ENCODE data around the gene ZNF423.
A peak's percentile ranks its signal among the peaks of the same experiment; 100 is the strongest.

The ZNF423 gene

GRCh38 chr16:49674990-49675389 is 180.9 kb downstream of the ZNF423 start:
- Histone ChIP-seq H3K27me3 (ENCODE audit: control insufficient read depth, insufficient read depth, low read length) (peaks cover 35% of the 10 kb centered on the region), H3K36me3 (ENCODE audit: insufficient read depth, low read length) (no peaks in the 10 kb centered on the region), H3K4me1 (ENCODE audit: control insufficient read depth, insufficient read depth, low read length) (peaks cover 6% of the 10 kb centered on the region), H3K4me3 (ENCODE audit: low read length) (no peak overlapping the region), H3K4me2 (ENCODE audit: low read length) (no peak overlapping the region), H3K9me3 (replicated peaks; ENCODE audit: low read length) (no peaks in the 10 kb centered on the region), H3K9ac (ENCODE audit: low read depth, low read length) (no peak overlapping the region)

DNA sequence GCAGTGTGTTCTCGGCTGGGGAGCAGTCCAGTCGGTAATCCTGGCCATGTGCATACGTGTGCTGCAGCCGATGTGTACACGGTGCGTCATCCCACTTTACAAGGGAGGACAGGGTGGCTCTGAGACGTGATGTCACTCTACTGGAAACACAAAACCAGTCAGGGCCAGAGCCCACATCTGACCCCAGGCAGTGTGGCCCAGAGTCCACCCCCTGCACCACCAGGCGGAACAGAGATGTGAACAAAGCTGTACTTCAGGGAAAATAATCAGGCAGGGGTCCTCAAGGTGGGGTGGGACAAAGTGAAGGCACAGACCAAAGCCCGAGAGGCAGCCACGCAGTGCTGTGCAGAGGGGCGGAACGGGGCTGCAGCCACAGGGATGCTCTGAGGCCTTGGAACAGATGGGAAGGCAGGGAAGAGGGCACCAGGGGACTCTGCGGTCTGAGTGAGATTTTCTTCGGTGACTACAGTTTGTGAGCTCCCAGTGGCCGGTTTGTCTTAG is 181.5 kb downstream of the ZNF423 start:
- H3K27me3 ChIP-seq (ENCODE audit: control insufficient read depth, insufficient read depth, low read length): peaks cover 37% of the 10 kb centered on the region
- H3K4me3 ChIP-seq (ENCODE audit: low read length): no peak overlapping the region
- H3K4me1 ChIP-seq (ENCODE audit: control insufficient read depth, insufficient read depth, low read length): peaks cover 6% of the 10 kb centered on the region
- no peaks in the 10 kb centered on the region for H3K36me3 ChIP-seq (ENCODE audit: insufficient read depth, low read length)
- H3K9me3 ChIP-seq (replicated peaks; ENCODE audit: low read length): no peaks in the 10 kb centered on the region
- H3K9ac ChIP-seq (ENCODE audit: low read depth, low read length): no peak overlapping the region
- H3K4me2 ChIP-seq (ENCODE audit: low read length): no peak overlapping the region

DNA sequence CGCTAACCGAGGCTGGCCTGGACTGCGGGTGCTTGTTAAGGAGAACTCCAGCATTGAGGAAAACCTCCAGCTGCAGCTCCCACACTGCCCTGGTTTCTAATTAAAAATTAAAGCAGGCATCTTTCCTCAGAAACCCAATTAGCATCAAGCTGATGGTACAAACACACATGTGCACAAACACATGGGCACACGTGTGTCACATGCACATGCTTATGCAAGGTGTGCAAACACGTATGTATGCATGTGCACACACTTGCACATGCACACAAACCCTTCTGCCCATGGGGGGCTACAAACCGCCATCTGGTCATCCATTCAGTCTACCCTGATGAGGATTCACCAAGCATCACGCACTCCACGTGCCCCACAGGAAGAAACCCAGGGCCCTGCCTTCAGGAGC is 182.5 kb downstream of the ZNF423 start:
- Histone ChIP-seq H3K27me3 (ENCODE audit: control insufficient read depth, insufficient read depth, low read length) (peaks cover 35% of the 10 kb centered on the region), H3K4me2 (ENCODE audit: low read length) (no peak overlapping the region), H3K4me3 (ENCODE audit: low read length) (no peak overlapping the region), H3K4me1 (ENCODE audit: control insufficient read depth, insufficient read depth, low read length) (peaks cover 6% of the 10 kb centered on the region), H3K36me3 (ENCODE audit: insufficient read depth, low read length) (no peaks in the 10 kb centered on the region), H3K9ac (ENCODE audit: low read depth, low read length) (no peak overlapping the region), H3K9me3 (replicated peaks; ENCODE audit: low read length) (no peaks in the 10 kb centered on the region)

DNA sequence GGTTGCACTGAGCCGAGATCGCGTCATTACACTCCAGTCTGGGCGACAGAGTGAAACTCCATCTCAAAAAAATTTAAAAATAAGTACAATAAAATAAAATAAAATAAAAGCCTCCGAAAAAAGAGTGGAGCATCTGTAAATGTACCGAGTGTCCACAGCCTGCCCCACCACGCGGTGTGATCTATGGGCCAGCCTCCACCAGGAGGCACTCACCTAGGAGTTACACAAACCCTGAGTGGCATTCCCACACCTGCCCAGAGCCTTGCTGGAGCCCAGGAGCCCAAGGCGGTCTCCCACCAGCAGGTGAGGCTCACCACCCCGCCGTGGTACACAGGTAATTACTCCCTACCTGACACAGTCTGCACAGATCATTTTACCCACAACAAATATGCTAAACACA is 183.2 kb downstream of the ZNF423 start:
- Histone ChIP-seq H3K9me3 (replicated peaks; ENCODE audit: low read length) (no peaks in the 10 kb centered on the region), H3K4me2 (ENCODE audit: low read length) (no peak overlapping the region), H3K4me3 (ENCODE audit: low read length) (no peak overlapping the region), H3K4me1 (ENCODE audit: control insufficient read depth, insufficient read depth, low read length) (peaks cover 6% of the 10 kb centered on the region), H3K36me3 (ENCODE audit: insufficient read depth, low read length) (no peaks in the 10 kb centered on the region), H3K27me3 (ENCODE audit: control insufficient read depth, insufficient read depth, low read length) (peaks cover 31% of the 10 kb centered on the region), H3K9ac (ENCODE audit: low read depth, low read length) (no peak overlapping the region)

DNA sequence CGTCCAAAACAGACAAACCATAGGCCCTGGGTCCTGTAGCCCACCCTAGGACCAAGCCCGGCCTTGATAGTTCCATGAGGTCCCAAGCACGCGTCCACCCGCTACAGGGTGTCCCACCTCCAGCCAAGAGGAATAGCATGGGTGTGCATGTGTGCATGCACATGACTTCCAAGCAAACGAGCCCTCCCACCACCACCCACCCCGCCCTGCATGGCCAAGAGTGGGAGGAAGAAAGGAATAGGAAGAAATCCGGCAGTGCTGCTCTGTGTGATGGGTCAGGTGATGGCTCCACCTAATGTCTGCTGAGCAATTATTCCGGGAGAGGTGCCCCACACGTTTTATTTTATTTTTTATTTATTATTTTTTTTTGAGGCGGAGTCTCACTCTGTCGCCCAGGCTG is 184.6 kb downstream of the ZNF423 start:
- Histone ChIP-seq H3K9me3 (replicated peaks; ENCODE audit: low read length) (no peaks in the 10 kb centered on the region), H3K4me2 (ENCODE audit: low read length) (no peak overlapping the region), H3K4me1 (ENCODE audit: control insufficient read depth, insufficient read depth, low read length) (peaks cover 6% of the 10 kb centered on the region), H3K27me3 (ENCODE audit: control insufficient read depth, insufficient read depth, low read length) (peaks cover 28% of the 10 kb centered on the region), H3K36me3 (ENCODE audit: insufficient read depth, low read length) (no peaks in the 10 kb centered on the region), H3K4me3 (ENCODE audit: low read length) (no peak overlapping the region), H3K9ac (ENCODE audit: low read depth, low read length) (no peak overlapping the region)

DNA sequence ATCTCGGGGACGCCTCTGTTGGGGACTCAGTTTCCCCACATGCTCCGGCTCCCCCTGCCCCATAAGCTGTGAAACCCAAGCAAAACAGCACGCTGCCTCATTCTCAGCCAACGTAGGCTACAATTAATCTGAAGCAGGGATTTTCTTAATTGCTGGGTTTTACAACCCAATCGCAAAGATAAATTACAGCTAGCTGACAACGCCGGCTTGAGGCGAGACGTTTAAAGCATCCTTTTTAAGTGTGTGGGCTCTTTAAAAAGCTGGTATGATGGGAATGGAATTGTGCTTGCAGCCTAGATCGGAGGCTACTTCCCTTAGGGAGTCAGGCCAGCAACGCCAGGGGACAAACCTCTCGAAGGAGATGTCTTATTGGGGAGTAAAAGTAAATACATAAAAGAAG is 185.3 kb downstream of the ZNF423 start:
- Histone ChIP-seq H3K4me3 (ENCODE audit: low read length) (no peak overlapping the region), H3K36me3 (ENCODE audit: insufficient read depth, low read length) (no peaks in the 10 kb centered on the region), H3K9me3 (replicated peaks; ENCODE audit: low read length) (no peaks in the 10 kb centered on the region), H3K27me3 (ENCODE audit: control insufficient read depth, insufficient read depth, low read length) (peaks cover 22% of the 10 kb centered on the region), H3K9ac (ENCODE audit: low read depth, low read length) (no peak overlapping the region), H3K4me2 (ENCODE audit: low read length) (no peak overlapping the region), H3K4me1 (ENCODE audit: control insufficient read depth, insufficient read depth, low read length) (peaks cover 6% of the 10 kb centered on the region)

DNA sequence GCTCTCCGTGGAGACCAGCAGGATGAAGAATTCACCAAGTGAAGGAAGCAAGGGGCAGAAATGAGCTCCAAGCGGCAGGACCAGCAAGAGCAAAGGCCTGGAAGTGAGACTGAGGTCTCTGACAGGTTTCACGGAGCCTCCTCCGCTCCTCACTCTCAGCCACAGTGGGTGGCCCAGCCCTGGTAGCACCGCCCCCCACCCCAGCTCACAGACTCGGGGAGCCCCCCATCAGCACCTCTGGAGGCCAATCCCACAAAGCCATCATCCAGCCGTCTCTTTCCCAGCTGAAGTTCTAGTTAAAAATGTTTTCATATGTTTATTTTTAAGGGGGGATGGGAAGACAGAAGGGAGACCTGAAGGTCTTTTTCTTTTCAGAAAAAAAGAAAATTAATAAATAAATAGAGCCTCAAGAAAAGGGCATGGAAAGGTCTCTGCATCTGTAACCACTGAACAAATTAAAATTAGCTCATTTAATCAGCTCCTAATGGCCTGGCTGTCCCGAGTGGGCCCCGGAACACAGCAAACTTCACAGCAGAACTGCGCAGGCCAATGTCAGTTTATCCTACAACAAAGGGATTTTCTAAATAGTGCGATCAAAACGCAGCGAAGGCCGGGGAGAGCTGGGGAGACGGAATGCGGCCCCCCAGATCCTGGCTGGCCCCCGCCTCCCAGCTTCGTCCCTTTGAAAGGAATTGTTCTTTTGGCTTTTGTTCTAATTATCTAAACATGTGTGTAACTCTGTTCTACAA is 190.3 kb downstream of the ZNF423 start:
- Histone ChIP-seq H3K4me1 (ENCODE audit: control insufficient read depth, insufficient read depth, low read length) (peaks cover 18% of the 10 kb centered on the region), H3K9ac (ENCODE audit: low read depth, low read length) (no peak overlapping the region), H3K4me2 (ENCODE audit: low read length) (no peak overlapping the region), H3K27me3 (ENCODE audit: control insufficient read depth, insufficient read depth, low read length) (peaks cover 24% of the 10 kb centered on the region), H3K9me3 (replicated peaks; ENCODE audit: low read length) (no peaks in the 10 kb centered on the region), H3K4me3 (ENCODE audit: low read length) (no peak overlapping the region), H3K36me3 (ENCODE audit: insufficient read depth, low read length) (no peaks in the 10 kb centered on the region)

- H3K36me3 ChIP-seq (ENCODE audit: insufficient read depth, low read length): no peaks in the 10 kb centered on the region
- no peaks in the 10 kb centered on the region for H3K9me3 ChIP-seq (replicated peaks; ENCODE audit: low read length)
- peaks cover 18% of the 10 kb centered on the region for H3K4me1 ChIP-seq (ENCODE audit: control insufficient read depth, insufficient read depth, low read length)
- H3K4me3 ChIP-seq (ENCODE audit: low read length): no peak overlapping the region
- H3K9ac ChIP-seq (ENCODE audit: low read depth, low read length): no peak overlapping the region
- H3K27me3 ChIP-seq (ENCODE audit: control insufficient read depth, insufficient read depth, low read length): peaks cover 14% of the 10 kb centered on the region
- no peak overlapping the region for H3K4me2 ChIP-seq (ENCODE audit: low read length)
Observed at GRCh38 chr16:49664221-49665215, 191.4 kb downstream of the ZNF423 start.

GRCh38 chr16:49663081-49664065 is 192.5 kb downstream of the ZNF423 start:
- H3K4me2 ChIP-seq (ENCODE audit: low read length): peak overlapping the region; percentile 15
- no peaks in the 10 kb centered on the region for H3K9me3 ChIP-seq (replicated peaks; ENCODE audit: low read length)
- H3K4me3 ChIP-seq (ENCODE audit: low read length): no peak overlapping the region
- H3K9ac ChIP-seq (ENCODE audit: low read depth, low read length): no peak overlapping the region
- H3K36me3 ChIP-seq (ENCODE audit: insufficient read depth, low read length): no peaks in the 10 kb centered on the region
- peaks cover 14% of the 10 kb centered on the region for H3K27me3 ChIP-seq (ENCODE audit: control insufficient read depth, insufficient read depth, low read length)
- peaks cover 18% of the 10 kb centered on the region for H3K4me1 ChIP-seq (ENCODE audit: control insufficient read depth, insufficient read depth, low read length)

DNA sequence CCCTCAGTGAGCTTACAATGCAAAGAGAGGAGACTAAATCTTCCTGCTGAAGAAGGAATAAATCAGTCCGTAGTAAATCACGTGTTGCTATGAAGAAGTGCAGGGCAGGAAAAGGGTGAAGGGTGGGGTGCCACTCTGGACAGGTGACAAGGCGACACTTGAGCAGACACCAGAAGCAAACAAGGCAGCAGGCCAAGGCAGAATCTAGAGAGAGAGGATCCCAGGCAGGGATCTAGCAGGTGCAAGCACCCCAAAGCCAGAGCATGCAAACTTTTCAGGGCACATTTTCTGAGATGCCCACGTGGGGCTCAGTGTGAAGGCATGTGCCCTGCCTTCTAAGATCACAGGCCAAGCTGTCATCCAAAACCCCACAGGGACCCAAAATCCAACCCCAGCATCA is 193.3 kb downstream of the ZNF423 start:
- no peaks in the 10 kb centered on the region for H3K36me3 ChIP-seq (ENCODE audit: insufficient read depth, low read length)
- no peak overlapping the region for H3K9ac ChIP-seq (ENCODE audit: low read depth, low read length)
- peaks cover 16% of the 10 kb centered on the region for H3K27me3 ChIP-seq (ENCODE audit: control insufficient read depth, insufficient read depth, low read length)
- H3K9me3 ChIP-seq (replicated peaks; ENCODE audit: low read length): no peaks in the 10 kb centered on the region
- no peak overlapping the region for H3K4me2 ChIP-seq (ENCODE audit: low read length)
- H3K4me3 ChIP-seq (ENCODE audit: low read length): no peak overlapping the region
- H3K4me1 ChIP-seq (ENCODE audit: control insufficient read depth, insufficient read depth, low read length): peaks cover 18% of the 10 kb centered on the region

Data from skeletal muscle satellite cell (primary cell).